GM18873 (cell line): Measurements from ENCODE around the gene SUGCT.
"Not testable (repeated sequence)": the region's sequence is repeated elsewhere in the genome, so short reads cannot be mapped to it uniquely, and the experiment has no call there.

ENCODE experiments used
- ATAC-seq: cut with Tn5 transposase; IDR thresholded peaks from one replicate; pipeline ENCODE4 v1.9.1; 2021; ENCODE audit warnings: mild to moderate bottlenecking, moderate library complexity, moderate number of reproducible peaks; ENCODE audit not compliant: unreplicated experiment, low FRiP score

SUGCT gene

DNA sequence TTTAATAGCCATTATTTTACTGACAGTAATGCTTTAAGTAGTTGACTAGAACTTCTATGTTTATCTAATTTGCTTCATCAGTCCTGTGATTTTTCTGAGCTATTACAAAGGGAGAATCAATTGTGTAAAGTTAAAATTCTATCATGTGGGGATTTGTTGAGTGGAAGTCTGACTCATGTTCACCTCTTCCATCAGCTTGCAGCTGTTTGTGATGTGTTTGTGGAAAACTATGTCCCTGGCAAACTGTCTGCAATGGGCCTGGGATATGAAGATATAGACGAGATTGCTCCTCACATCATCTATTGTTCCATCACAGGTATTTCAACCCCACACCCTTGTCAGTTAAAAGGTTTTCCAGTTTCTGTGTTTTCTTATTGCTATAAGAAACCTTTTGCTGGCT lies 59.9 kb downstream of the SUGCT start:
- ATAC-seq: no peak

- ATAC-seq: no peak
These were observed 62.7 kb downstream of the SUGCT start for GRCh38 chr7:40197527-40197926.

GRCh38 chr7:40199076-40199802 lies 64.4 kb downstream of the SUGCT start:
- ATAC-seq: no peak

- ATAC-seq: no peak
These were observed 66.0 kb downstream of the SUGCT start for GRCh38 chr7:40200791-40201190.

DNA sequence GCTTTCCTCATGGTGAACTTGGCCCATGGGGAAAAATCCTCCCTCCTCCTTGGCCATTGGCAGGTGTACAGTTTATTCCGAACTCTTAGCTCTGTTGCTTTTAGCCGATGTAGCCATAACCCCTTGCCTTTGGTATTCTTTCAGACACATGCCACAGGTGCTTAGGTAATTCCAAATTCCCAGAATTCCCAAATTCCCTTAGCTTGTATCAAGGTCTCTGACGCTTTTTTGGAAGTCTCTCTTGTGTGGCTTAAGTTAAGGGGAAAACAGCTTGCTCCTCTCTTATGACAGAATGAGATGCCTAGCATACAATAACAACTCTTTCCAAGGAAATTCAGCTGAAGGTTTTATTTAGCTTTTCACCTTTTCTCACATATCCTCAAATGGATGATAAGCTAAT lies 68.0 kb downstream of the SUGCT start:
- no peak for ATAC-seq

- no peak for ATAC-seq
These were observed 69.8 kb downstream of the SUGCT start for GRCh38 chr7:40204581-40204980.

- no peak for ATAC-seq
These were observed 71.2 kb downstream of the SUGCT start for GRCh38 chr7:40205992-40206391.

- no peak for ATAC-seq
These were observed 76.6 kb downstream of the SUGCT start for GRCh38 chr7:40211276-40212003.

- no peak for ATAC-seq
These were observed 78.5 kb downstream of the SUGCT start for GRCh38 chr7:40213291-40213690.

DNA sequence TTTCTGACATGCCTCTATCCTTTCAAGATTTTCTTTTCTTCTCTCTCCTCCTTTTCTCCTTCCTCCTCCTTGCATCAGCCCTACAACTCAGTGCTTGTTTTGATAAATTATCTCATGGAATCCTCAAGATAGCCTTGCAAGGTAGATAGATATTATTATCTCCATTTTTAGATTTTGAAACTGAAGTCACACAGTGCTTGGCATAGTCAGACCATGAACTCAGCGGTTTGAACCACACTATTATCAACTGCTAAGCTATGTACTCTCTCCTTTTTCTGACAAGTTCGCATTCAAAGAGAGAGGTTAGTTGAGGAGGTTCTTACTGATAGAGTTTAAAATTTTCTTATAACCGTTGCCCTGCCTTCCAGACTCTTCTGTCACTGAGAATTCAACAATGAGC lies 79.1 kb downstream of the SUGCT start:
- no peak for ATAC-seq

GRCh38 chr7:40218612-40219011 lies 83.8 kb downstream of the SUGCT start:
- ATAC-seq: not testable (repeated sequence)

GRCh38 chr7:40219917-40220316 lies 85.1 kb downstream of the SUGCT start:
- no peak for ATAC-seq

DNA sequence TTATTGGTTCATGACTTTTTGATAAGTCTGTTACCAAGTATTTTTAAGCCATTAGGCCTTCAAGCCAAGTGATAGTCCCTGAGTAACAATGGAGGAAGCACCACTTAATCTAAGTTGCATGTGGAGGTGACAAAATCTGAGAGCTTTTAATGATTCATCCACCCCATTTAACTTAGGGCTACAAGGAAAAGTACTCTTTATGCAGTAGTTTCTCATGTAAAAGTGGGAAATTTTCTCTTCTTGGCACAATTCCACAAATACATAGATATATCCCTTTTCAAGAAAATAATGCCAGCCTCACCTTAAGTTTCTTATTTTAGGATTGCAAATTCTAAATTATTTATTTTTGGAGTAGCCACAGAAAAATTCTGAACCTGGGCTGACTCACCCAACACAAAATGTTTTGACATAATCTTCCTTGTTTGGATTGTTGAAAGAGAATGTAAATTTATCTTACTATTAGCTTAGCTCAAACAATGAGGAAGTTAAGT lies 85.7 kb downstream of the SUGCT start:
- ATAC-seq: no peak

DNA sequence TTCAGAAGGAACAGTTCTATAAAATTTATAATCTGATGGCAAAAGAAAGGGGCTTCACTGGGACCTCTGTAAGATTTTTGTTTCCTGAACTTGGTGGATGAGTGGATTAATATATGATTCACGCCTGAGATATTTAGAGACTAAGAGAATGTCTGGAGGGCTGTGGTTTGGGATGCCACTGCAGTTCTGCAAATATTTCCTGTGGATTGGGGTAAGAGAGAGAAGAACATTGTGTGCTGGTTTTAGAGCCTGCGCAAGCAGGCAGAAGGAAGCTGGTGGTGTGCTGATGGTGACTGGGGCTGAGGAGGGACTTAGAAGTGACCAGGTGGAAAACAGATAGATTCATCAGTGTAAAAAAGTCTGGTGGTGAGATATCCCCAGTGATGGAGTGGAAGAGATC lies 87.0 kb downstream of the SUGCT start:
- no peak for ATAC-seq

DNA sequence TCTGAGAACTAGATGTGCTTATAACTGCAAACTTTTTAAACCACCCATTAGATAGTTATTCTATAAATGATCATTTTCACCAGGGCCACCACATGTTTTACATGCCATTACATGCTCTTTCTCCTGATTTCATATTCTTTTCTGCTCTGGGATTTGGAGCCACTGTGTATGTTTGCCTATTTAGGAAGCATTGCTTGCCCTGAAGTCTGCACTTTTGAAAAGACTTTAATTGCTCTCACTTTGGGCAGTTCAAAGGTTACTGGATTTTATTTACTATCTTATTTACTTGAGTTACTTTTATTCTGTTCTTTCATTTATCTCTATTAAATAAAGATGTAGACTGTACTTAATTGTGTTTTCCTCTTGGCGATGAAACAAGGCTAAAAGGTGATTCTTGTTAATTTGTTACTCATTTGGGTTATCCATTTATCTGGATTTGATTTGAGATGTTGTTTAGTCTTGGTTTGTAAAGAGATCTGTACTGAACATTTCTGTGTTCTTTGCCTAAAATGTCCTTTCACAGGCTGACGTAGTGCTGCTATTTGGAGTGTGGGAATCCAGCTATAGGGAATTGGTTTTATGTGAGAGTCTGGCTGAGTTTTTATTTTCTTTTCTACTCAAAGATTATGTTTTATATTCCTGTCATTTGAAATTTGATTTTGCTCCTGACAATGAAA lies 88.8 kb downstream of the SUGCT start:
- no peak for ATAC-seq

- no peak for ATAC-seq
These were observed 95.3 kb downstream of the SUGCT start for GRCh38 chr7:40230101-40230500.

DNA sequence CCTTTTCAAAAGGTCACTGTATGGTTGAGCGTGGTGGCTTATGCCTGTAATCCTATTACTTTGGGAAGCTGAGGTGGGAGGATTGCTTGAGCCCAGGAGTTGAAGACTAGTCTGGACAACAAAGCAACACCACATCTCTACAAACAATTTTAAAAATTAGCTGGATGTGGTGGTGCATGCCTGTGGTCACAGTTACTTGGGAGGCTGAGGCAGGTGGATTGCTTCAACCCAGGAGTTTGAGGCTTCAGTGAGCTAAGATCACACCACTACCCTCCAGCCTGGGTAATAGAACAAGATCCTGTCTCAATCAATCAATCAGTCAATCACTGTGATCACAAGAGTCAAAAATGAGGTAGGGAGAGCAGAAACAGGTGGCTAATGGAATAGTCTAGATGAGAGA lies 97.0 kb downstream of the SUGCT start:
- no peak for ATAC-seq

- no peak for ATAC-seq
These were observed 97.6 kb downstream of the SUGCT start for GRCh38 chr7:40232242-40232893.

DNA sequence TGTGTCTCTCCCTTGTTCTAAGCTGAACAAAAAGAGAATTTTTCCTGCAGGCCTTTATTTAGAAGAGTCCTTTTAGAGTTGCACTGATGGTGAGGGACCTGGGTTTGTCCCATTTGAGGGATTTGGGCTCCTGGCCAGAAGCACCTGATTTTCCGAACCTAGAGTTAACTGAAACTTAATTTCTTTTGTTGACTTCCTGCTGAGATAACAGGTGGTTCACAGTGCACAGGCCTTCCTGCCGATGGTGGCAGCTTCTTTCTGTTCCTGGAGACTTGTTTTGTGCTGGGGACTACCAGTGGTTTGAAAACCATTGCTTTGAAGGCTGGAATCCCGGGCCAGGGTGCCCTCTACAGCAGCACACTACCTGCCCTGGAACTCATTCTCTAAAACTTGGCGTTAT lies 99.2 kb downstream of the SUGCT start:
- ATAC-seq: no peak

- ATAC-seq: no peak
These were observed 99.9 kb downstream of the SUGCT start for GRCh38 chr7:40234666-40235065.

- no peak for ATAC-seq
These were observed 102.9 kb downstream of the SUGCT start for GRCh38 chr7:40237731-40238130.
